Measurements from ENCODE around the gene SPAG8. TPM values are rescaled to one million over a fixed set of nuclear protein-coding genes. Genes with fewer than 3 reads are reported as not detected.
A peak's percentile ranks its signal among the peaks of the same experiment; 100 is the strongest.

SPAG8 gene
- total RNA-seq, 2 donors from 2014 or later, result 0.58 to 0.82 TPM

DNA sequence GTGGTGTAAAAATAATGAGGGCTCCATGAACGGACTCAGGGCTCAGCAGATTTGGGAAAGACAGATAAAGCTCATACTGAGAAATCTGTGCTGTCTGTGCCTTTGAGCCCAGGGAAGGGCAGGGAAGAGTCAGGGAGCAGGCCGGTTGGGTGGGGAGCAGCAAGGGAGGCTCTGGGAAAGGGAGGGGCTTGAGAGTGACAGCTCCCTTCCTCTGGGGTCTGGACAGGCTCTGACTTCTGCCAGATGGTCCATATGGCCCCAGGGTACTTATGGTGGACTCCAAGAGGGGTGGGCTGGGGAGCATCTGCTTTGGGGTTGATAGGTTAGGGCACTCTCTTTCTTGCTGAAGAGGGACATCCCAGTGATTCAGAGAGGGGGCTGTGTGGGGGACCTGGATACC is 18.6 kb downstream of the SPAG8 start:
- TF ChIP-seq, protein P1, sequence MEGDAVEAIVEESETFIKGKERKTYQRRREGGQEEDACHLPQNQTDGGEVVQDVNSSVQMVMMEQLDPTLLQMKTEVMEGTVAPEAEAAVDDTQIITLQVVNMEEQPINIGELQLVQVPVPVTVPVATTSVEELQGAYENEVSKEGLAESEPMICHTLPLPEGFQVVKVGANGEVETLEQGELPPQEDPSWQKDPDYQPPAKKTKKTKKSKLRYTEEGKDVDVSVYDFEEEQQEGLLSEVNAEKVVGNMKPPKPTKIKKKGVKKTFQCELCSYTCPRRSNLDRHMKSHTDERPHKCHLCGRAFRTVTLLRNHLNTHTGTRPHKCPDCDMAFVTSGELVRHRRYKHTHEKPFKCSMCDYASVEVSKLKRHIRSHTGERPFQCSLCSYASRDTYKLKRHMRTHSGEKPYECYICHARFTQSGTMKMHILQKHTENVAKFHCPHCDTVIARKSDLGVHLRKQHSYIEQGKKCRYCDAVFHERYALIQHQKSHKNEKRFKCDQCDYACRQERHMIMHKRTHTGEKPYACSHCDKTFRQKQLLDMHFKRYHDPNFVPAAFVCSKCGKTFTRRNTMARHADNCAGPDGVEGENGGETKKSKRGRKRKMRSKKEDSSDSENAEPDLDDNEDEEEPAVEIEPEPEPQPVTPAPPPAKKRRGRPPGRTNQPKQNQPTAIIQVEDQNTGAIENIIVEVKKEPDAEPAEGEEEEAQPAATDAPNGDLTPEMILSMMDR (IDR thresholded peaks at IDR 0.05), result no peak
- Histone ChIP-seq H3K27ac (no peak overlapping the region), H3K4me3 (no peak overlapping the region), H3K27me3 (no peaks in the 10 kb centered on the region), H3K9me3 (no peaks in the 10 kb centered on the region), H3K9ac (ENCODE audit: low read depth in 2 of 2, low read length in 2 of 2) (peak overlapping the region in 1 of 2 donors; percentile 14), H3K36me3 (no peaks in the 10 kb centered on the region), H3K4me1 (no peaks in the 10 kb centered on the region)
- intact Hi-C loops (cut with DNase I), result loop anchor here (5.0 kb wide), 2 partner anchors 84 to 99 kb away; no protein-coding TSS in a partner anchor
- no peak for DNase-seq

DNA sequence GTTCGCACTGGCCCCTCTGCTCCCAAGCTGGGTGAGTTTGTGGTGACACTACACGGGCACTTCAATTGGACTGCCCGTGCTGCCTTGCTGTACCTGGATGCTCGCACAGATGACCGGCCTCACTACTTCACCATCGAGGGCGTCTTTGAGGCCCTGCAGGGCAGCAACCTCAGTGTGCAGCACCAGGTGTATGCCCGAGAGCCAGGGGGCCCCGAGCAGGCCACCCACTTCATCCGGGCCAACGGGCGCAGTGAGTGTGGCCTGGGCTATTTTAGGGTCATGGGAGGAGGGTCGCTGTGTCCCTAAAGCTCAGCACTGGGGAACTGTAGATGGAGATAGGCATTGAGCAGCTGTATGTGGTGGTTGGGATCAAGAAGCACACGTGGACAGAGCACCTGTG is 19.2 kb downstream of the SPAG8 start:
- no peak for DNase-seq
- H3K4me3 ChIP-seq, result no peak overlapping the region

DNA sequence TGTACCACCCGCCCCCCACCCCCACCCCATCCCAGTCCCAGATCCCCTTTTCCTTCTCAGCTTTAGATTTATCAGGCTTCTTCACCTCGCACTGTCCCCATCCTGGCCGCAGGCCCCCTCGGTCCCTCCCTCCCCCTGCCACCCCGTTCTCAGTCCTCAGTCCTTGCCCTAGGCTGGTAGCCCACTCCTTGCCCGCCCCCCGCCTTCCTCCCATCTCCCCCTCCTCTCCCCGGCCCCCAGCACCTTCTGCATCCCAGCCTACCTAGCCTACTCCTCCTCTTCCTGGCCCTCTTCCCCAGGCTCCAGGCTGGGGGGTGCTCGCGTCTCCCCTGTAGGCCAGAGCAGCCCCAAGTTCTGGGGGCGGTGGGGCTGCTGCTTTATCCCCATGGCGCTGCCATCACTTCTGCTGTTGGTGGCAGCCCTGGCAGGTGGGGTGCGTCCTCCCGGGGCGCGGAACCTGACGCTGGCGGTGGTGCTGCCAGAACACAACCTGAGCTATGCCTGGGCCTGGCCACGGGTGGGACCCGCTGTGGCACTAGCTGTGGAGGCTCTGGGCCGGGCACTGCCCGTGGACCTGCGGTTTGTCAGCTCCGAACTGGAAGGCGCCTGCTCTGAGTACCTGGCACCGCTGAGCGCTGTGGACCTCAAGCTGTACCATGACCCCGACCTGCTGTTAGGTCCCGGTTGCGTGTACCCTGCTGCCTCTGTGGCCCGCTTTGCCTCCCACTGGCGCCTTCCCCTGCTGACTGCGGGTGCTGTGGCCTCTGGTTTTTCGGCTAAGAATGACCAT is 19.8 kb downstream of the SPAG8 start:
- no peak overlapping the region for H3K9ac ChIP-seq (ENCODE audit: low read depth in 2 of 2, low read length in 2 of 2)
- intact Hi-C loops (cut with DNase I), result loop anchor here (5.0 kb wide), 2 partner anchors 85 to 100 kb away; no protein-coding TSS in a partner anchor
- H3K27ac ChIP-seq, result no peak overlapping the region

More for the DNA sequence above, 19.2 kb downstream of the SPAG8 start:
- intact Hi-C loops (cut with DNase I), result loop anchor here (5.0 kb wide), 2 partner anchors 84 to 99 kb away; no protein-coding TSS in a partner anchor
- Histone ChIP-seq H3K9me3 (no peaks in the 10 kb centered on the region), H3K27ac (no peak overlapping the region), H3K9ac (ENCODE audit: low read depth in 2 of 2, low read length in 2 of 2) (no peak overlapping the region), H3K27me3 (no peaks in the 10 kb centered on the region), H3K4me1 (no peaks in the 10 kb centered on the region), H3K36me3 (no peaks in the 10 kb centered on the region)
- TF ChIP-seq, protein P1 (IDR thresholded peaks at IDR 0.05), result no peak

DNA sequence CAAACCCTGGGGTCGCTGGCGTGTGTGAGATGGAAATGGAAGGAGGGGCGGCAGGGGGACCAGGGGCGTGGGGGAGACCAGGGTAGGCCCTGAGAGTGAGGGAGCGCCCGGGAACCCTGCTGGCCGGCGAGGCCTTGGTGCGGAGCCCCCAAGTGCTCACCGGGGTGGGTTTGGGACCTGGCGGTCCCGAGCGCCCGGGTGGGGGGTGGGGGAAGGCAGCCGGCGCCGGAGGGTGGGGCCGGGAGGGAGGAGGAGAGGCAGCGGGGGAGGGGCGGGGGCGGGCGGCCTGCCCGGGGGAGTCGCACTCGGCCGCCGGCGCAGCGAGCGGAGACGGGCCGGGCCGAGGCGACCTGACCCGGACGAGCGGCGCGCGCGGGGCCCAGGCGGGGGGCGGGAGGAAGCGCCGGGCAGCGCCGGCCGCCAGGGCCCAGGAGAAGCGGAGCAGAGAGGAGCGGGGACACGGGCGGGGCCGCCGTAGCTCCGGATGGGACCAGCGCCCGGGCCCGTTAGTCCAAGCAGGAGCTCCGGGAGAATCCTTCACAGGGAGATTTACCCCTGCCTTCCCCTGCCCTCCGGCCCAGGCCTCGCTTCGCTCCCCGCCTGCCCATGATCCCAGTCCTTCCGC is 20.7 kb downstream of the SPAG8 start, which contains the start of gene NPR2:
TSS of gene NPR2 (plus strand) at position 295 of the 625 bp plus-strand sequence. CDS start 818 bp downstream, outside the sequence.
- Histone ChIP-seq H3K27me3 (no peaks in the 10 kb centered on the region), H3K36me3 (no peaks in the 10 kb centered on the region), H3K9ac (ENCODE audit: low read depth in 2 of 2, low read length in 2 of 2) (peak within 1 kb of the TSS; percentile 26 to 40), H3K9me3 (no peaks in the 10 kb centered on the region), H3K4me1 (no peaks in the 10 kb centered on the region), H3K4me3 (peak within 1 kb of the TSS; percentile 13), H3K27ac (no peak within 1 kb of the TSS)
- TF ChIP-seq, protein P1 (IDR thresholded peaks at IDR 0.05), result no peak
- DNase-seq, result no peak
- intact Hi-C loops (cut with DNase I), result loop anchor here (5.0 kb wide), 2 partner anchors 86 to 101 kb away; no protein-coding TSS in a partner anchor

More for the DNA sequence above, 19.8 kb downstream of the SPAG8 start:
- DNase-seq, result no peak
- H3K4me3 ChIP-seq, result peak overlapping the region; percentile 13
- H3K27me3 ChIP-seq, result no peaks in the 10 kb centered on the region
- TF ChIP-seq, protein P1 (IDR thresholded peaks at IDR 0.05), result no peak
- H3K36me3 ChIP-seq, result no peaks in the 10 kb centered on the region
- H3K9me3 ChIP-seq, result no peaks in the 10 kb centered on the region
- H3K4me1 ChIP-seq, result no peaks in the 10 kb centered on the region
